ES-I3 (cell line): ENCODE data around the gene HADHA.

Experiments used
- H3K36me3 ChIP-seq: 2 replicates; pipeline ENCODE4 v1.6.1; 2013; ENCODE audit warnings: mild to moderate bottlenecking, low read length, control low read depth, moderate library complexity; ENCODE audit not compliant: insufficient read depth
- H3K4me1 ChIP-seq: 2 replicates; pipeline ENCODE4 v1.6.1; 2013; ENCODE audit warnings: mild to moderate bottlenecking, control low read depth, low read length; ENCODE audit not compliant: insufficient read depth
- H3K9ac ChIP-seq: 2 replicates; pipeline ENCODE4 v1.6.1; 2013; ENCODE audit warnings: low read depth, mild to moderate bottlenecking, low read length, moderate library complexity
- H3K9me3 ChIP-seq: 2 replicates; pipeline ENCODE4 v1.6.1; 2013; ENCODE audit warnings: mild to moderate bottlenecking, low read length, moderate library complexity; ENCODE audit not compliant: control insufficient read depth, insufficient read depth

The HADHA gene

DNA sequence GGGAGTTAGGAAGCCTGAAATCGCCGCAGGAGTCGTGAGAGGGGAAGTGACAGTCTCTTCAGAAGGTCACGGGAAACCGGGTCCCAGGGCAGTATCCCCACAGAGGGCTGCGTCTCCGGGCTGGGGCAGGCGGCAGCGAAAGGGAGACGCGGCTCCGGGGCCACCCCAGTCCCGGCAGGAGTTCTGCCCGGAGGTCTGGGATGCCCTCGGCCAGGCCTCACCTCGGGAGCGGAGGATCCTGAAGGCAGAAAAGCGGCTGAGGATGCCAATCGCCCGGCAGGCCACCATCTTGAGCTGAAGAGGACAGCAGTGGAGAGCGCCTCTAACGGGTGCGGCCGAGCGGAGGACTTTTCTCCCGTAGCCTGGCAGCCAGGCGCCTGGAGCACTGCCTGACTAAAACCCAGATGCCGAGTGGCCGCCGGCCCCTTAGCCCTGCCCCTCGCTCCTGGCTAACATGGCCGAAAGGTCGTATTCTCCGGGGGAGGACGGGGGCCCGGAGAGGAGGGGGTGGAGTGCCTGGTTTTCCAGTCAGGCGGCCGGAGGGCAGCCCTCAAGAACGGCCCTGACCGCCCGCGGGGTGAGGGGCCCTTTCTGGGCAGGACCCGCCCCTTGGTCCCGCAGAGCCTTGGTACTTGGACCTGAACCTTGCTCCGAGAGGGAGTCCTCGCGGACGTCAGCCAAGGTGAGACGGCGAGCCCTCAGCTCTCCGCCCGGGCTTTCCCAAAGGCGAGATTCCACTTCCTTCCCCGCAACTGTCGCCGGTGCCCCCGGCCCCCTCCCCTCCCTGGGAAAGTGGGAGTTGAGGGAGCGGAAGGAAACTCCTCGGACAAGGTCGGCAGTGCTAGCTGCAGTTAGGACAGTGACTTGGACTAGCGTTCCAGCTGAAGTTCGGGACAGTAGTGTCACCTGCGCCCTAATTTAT lies at the start of gene HADHA, which contains the start of gene HADHB:
TSS of gene HADHA (minus strand) at position 324 of the 922 bp plus-strand sequence. CDS start at position 288, 36 bp downstream.
TSS of gene HADHB (plus strand) at position 631 of the 922 bp plus-strand sequence. CDS start 9,316 bp downstream, outside the sequence.
- no peaks in the 10 kb centered on the region for H3K36me3 ChIP-seq
- no peaks in the 10 kb centered on the region for H3K9me3 ChIP-seq
- peak within 1 kb of the TSS; percentile 93 for H3K9ac ChIP-seq
- H3K4me1 ChIP-seq, result no peaks in the 10 kb centered on the region; the same call in 1 of the 2 replicates

- Histone ChIP-seq H3K9me3 (no peaks in the 10 kb centered on the region), H3K4me1 (peaks cover 9% of the 10 kb centered on the region; the same call in 1 of the 2 replicates), H3K9ac (no peak overlapping the region), H3K36me3 (peaks cover 4% of the 10 kb centered on the region; the same call in 1 of the 2 replicates)
Observed at GRCh38 chr2:26292646-26293045, 48.2 kb upstream of the HADHA start.

- no peaks in the 10 kb centered on the region for H3K9me3 ChIP-seq
- peaks cover 4% of the 10 kb centered on the region; the same call in 1 of the 2 replicates for H3K4me1 ChIP-seq
- no peak overlapping the region for H3K9ac ChIP-seq
- peaks cover 9% of the 10 kb centered on the region; the same call in 1 of the 2 replicates for H3K36me3 ChIP-seq
Observed at GRCh38 chr2:26290001-26290400, 45.6 kb upstream of the HADHA start.

DNA sequence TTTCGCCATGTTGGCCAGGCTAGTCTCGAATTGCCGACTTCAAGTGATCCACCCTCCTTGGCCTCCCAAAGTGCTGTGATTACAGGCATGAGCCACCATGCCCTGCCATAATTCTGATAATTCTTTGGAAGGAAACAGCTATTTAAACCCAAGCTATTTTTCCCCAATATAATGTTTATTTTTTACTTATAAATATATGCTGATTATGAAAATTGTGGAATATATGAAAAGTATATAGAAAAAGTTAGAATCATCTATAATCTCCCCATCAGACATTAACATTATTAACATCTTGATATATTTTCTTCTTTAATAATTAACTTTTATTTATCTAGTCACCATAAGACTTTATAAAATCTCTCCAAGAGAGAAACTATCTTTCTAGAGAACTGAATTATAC lies 41.5 kb upstream of the HADHA start:
- no peaks in the 10 kb centered on the region for H3K9me3 ChIP-seq
- no peaks in the 10 kb centered on the region for H3K4me1 ChIP-seq
- no peak overlapping the region for H3K9ac ChIP-seq
- peaks cover 9% of the 10 kb centered on the region; the same call in 1 of the 2 replicates for H3K36me3 ChIP-seq

DNA sequence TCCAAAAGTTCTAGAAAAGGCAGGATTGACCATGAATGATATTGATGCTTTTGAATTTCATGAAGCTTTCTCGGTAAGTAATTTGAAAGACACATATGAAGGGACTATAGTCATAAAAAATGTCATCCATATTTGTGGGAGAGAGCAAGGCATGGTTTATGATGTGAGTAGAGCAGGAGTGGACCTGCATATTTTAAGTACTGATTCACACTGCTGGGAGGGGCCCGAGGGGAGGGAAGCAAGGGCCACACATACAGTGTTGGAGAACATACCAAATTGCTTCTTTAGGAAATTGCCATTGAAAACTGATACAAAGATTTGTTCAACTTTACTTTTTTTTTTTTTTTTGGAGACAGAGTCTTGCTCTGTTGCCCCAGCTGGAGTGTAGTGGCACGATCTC lies 39.7 kb upstream of the HADHA start:
- no peaks in the 10 kb centered on the region for H3K9me3 ChIP-seq
- H3K4me1 ChIP-seq, result no peaks in the 10 kb centered on the region
- H3K36me3 ChIP-seq, result peaks cover 12% of the 10 kb centered on the region; the same call in 1 of the 2 replicates

DNA sequence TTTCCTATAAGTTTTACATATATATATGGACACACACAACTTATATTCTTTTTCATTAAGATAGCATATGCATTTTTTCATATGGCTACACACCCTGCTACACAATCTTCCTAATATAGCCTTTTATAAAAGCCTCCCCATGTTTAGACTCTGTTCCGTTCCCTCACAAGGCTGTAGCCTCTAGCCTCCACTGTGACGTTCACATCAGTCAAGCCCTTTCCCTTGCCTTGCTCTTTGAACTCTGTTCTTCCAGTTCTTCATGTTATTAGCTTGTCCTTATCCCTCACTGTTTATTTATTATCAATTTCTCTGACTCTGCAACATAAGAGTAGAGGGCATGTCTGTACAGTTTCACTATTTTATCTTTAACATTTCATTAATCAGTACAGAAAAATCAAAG lies 39.2 kb upstream of the HADHA start:
- no peaks in the 10 kb centered on the region for H3K4me1 ChIP-seq
- H3K9me3 ChIP-seq, result no peaks in the 10 kb centered on the region
- H3K9ac ChIP-seq, result no peak overlapping the region
- H3K36me3 ChIP-seq, result peaks cover 17% of the 10 kb centered on the region; the same call in 1 of the 2 replicates

More for the DNA sequence above, 39.7 kb upstream of the HADHA start:
- no peak overlapping the region for H3K9ac ChIP-seq

- Histone ChIP-seq H3K9ac (no peak overlapping the region), H3K4me1 (no peaks in the 10 kb centered on the region), H3K9me3 (no peaks in the 10 kb centered on the region), H3K36me3 (peaks cover 15% of the 10 kb centered on the region; the same call in 1 of the 2 replicates)
Observed at GRCh38 chr2:26281226-26281625, 36.8 kb upstream of the HADHA start.

- peaks cover 13% of the 10 kb centered on the region; the same call in 1 of the 2 replicates for H3K36me3 ChIP-seq
- no peaks in the 10 kb centered on the region for H3K9me3 ChIP-seq
- H3K9ac ChIP-seq, result no peak overlapping the region
- H3K4me1 ChIP-seq, result no peaks in the 10 kb centered on the region
Observed at GRCh38 chr2:26279886-26280285, 35.5 kb upstream of the HADHA start.

- H3K9me3 ChIP-seq, result no peaks in the 10 kb centered on the region
- peaks cover 17% of the 10 kb centered on the region; the same call in 1 of the 2 replicates for H3K36me3 ChIP-seq
- no peak overlapping the region for H3K9ac ChIP-seq
- no peaks in the 10 kb centered on the region for H3K4me1 ChIP-seq
Observed at GRCh38 chr2:26276484-26277227, 32.2 kb upstream of the HADHA start.

GRCh38 chr2:26274058-26274613 lies 29.7 kb upstream of the HADHA start:
- H3K36me3 ChIP-seq, result peaks cover 14% of the 10 kb centered on the region; the same call in 1 of the 2 replicates
- no peaks in the 10 kb centered on the region for H3K9me3 ChIP-seq
- no peaks in the 10 kb centered on the region for H3K4me1 ChIP-seq
- no peak overlapping the region for H3K9ac ChIP-seq

GRCh38 chr2:26273501-26273900 lies 29.1 kb upstream of the HADHA start:
- H3K4me1 ChIP-seq, result no peaks in the 10 kb centered on the region
- no peak overlapping the region for H3K9ac ChIP-seq
- H3K9me3 ChIP-seq, result no peaks in the 10 kb centered on the region
- H3K36me3 ChIP-seq, result peaks cover 8% of the 10 kb centered on the region; the same call in 1 of the 2 replicates

DNA sequence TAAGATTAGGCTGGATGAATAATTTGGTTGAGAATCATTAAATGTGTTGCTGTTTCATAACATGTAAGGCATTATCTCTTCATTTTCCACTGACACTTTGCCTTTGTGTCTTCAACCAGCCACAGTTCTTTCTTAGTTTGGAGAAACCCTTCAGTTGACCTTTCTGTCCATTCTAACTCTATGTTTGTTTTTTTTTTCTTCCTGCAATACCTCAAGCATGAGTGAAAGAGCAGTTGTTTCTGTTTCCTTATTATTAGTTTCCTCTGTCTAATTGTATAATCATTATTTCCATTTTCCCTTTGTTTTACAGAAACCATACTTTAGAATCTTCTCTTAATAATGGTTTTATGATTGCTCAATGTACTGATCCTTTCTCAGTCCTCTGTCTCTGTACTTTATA lies 25.9 kb upstream of the HADHA start:
- Histone ChIP-seq H3K4me1 (no peaks in the 10 kb centered on the region), H3K9ac (no peak overlapping the region), H3K9me3 (no peaks in the 10 kb centered on the region), H3K36me3 (peaks cover 4% of the 10 kb centered on the region; the same call in 1 of the 2 replicates)

DNA sequence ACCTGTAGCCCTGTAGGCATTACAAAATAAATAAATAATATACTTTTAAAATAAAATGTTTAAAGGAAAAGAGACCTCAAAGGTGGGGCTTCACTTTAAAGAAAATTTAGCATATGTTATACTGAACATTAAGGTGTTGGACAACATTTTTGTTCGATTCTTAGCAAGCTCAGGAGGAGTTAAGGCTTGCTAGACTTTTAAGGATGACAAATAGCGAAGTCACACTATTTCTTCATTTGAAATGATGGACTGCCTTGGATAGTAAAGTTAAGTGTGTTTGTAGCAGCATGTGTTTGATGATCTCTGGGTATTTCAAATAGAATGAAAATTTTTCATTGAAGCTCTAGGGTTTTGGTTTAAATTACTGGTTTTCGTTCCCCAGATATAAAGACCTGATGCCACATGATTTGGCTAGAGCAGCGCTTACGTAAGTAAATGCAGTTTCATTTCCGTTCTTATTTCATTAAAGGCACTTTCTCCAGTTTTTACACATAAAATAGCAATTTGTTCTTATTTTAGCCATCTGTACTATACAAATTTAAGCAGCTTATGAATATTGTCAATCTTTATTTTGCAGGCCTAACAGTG lies 25.2 kb upstream of the HADHA start:
- Histone ChIP-seq H3K9me3 (no peaks in the 10 kb centered on the region), H3K9ac (no peak overlapping the region), H3K4me1 (no peaks in the 10 kb centered on the region), H3K36me3 (peaks cover 4% of the 10 kb centered on the region; the same call in 1 of the 2 replicates)
